Testis (tissue), 2 donors: ENCODE results near the gene PPM1F.

ENCODE experiments used
- CTCF ChIP-seq, 3 experiments: fragments of 450-650 bp in 2 of 3; fragments of 200-600 bp in 1 of 3; sonication (generic) in 1 of 3; IDR thresholded peaks; one replicate each; pipeline ENCODE4 v1.5.1; 2016 to 2019; ENCODE audit warnings: antibody characterized with exemption in 3 of 3, mild to moderate bottlenecking in 2 of 3, moderate library complexity in 1 of 3
- POLR2A ChIP-seq: fragments of 450-650 bp; IDR thresholded peaks from one replicate; pipeline ENCODE4 v1.6.1; 2017; ENCODE audit warnings: antibody characterized with exemption, mild to moderate bottlenecking, moderate library complexity

- no peak for TF ChIP-seq CTCF (IDR thresholded peaks at IDR 0.05)
- no peak for TF ChIP-seq POLR2A
Measured at GRCh38 chr22:21944871-21945270, 7.8 kb downstream of the PPM1F start.
